Nephron (organoid): ENCODE data around the gene UPP1.

Experiments
- H3K27ac Mint-ChIP-seq, 3 experiments: 2 replicates each; pipeline ENCODE4 v1.8.0; 2020; ENCODE audit warnings: mixed read lengths in 3 of 3, mild to moderate bottlenecking in 2 of 3, moderate library complexity in 1 of 3
- H3K27me3 Mint-ChIP-seq: 2 replicates; pipeline ENCODE4 v1.8.0; 2021; ENCODE audit warnings: low read depth, mild to moderate bottlenecking, moderate library complexity, mixed read lengths
- H3K36me3 Mint-ChIP-seq: 2 replicates; pipeline ENCODE4 v1.8.0; 2020; ENCODE audit warnings: low read depth, mixed read lengths
- H3K4me1 Mint-ChIP-seq: 2 replicates; pipeline ENCODE4 v1.8.0; 2020; ENCODE audit warnings: mixed read lengths
- H3K4me3 Mint-ChIP-seq, 3 experiments: 2 replicates each; pipeline ENCODE4 v1.8.0; 2020; ENCODE audit warnings: mild to moderate bottlenecking in 3 of 3, mixed read lengths in 3 of 3, moderate library complexity in 2 of 3
- H3K9me3 Mint-ChIP-seq: 2 replicates; pipeline ENCODE4 v1.8.0; 2020; ENCODE audit warnings: mixed read lengths
- CTCF ChIP-seq, 3 experiments: fragments of 200-600 bp; sonication (generic); IDR thresholded peaks; one replicate each; pipeline ENCODE4 v1.5.0; 2021; ENCODE audit warnings: antibody characterized with exemption in 3 of 3; ENCODE audit not compliant: unreplicated experiment in 3 of 3

UPP1 gene

GRCh38 chr7:48045195-48045765, 43.8 kb upstream of the UPP1 start:
- Mint-ChIP-seq H3K36me3 (no peaks in the 10 kb centered on the region), H3K9me3 (no peaks in the 10 kb centered on the region), H3K4me1 (no peaks in the 10 kb centered on the region), H3K27ac (no peak overlapping the region), H3K27me3 (peaks cover 18% of the 10 kb centered on the region), H3K4me3 (no peak overlapping the region)
- TF ChIP-seq CTCF (IDR thresholded peaks at IDR 0.05; ENCODE audit: unreplicated experiment in 3 of 3): no peak

- Mint-ChIP-seq H3K4me3 (no peak overlapping the region), H3K4me1 (no peaks in the 10 kb centered on the region), H3K9me3 (no peaks in the 10 kb centered on the region), H3K27me3 (peaks cover 18% of the 10 kb centered on the region), H3K27ac (no peak overlapping the region), H3K36me3 (no peaks in the 10 kb centered on the region)
- no peak for TF ChIP-seq CTCF (IDR thresholded peaks at IDR 0.05; ENCODE audit: unreplicated experiment in 3 of 3)
Observed at GRCh38 chr7:48046458-48046857, 42.6 kb upstream of the UPP1 start.

GRCh38 chr7:48048113-48048512, 41.0 kb upstream of the UPP1 start:
- Mint-ChIP-seq H3K4me3 (no peak overlapping the region), H3K27ac (no peak overlapping the region), H3K4me1 (no peaks in the 10 kb centered on the region), H3K36me3 (no peaks in the 10 kb centered on the region), H3K9me3 (no peaks in the 10 kb centered on the region), H3K27me3 (peaks cover 19% of the 10 kb centered on the region)
- TF ChIP-seq CTCF (IDR thresholded peaks at IDR 0.05; ENCODE audit: unreplicated experiment in 3 of 3): no peak

- H3K4me3 Mint-ChIP-seq: no peak overlapping the region
- H3K4me1 Mint-ChIP-seq: no peaks in the 10 kb centered on the region
- H3K27me3 Mint-ChIP-seq: peaks cover 17% of the 10 kb centered on the region
- no peak overlapping the region for H3K27ac Mint-ChIP-seq
- H3K9me3 Mint-ChIP-seq: peaks cover 2% of the 10 kb centered on the region
- H3K36me3 Mint-ChIP-seq: no peaks in the 10 kb centered on the region
- no peak for TF ChIP-seq CTCF (IDR thresholded peaks at IDR 0.05; ENCODE audit: unreplicated experiment in 3 of 3)
Observed at GRCh38 chr7:48049850-48050249, 39.2 kb upstream of the UPP1 start.

GRCh38 chr7:48052748-48053147, 36.3 kb upstream of the UPP1 start:
- Mint-ChIP-seq H3K27ac (no peak overlapping the region), H3K9me3 (peaks cover 10% of the 10 kb centered on the region), H3K4me1 (no peaks in the 10 kb centered on the region), H3K4me3 (no peak overlapping the region), H3K36me3 (no peaks in the 10 kb centered on the region), H3K27me3 (peaks cover 4% of the 10 kb centered on the region)
- no peak for TF ChIP-seq CTCF (IDR thresholded peaks at IDR 0.05; ENCODE audit: unreplicated experiment in 3 of 3)

GRCh38 chr7:48053736-48054135, 35.3 kb upstream of the UPP1 start:
- no peak for TF ChIP-seq CTCF (IDR thresholded peaks at IDR 0.05; ENCODE audit: unreplicated experiment in 3 of 3)
- peaks cover 13% of the 10 kb centered on the region for H3K9me3 Mint-ChIP-seq
- H3K36me3 Mint-ChIP-seq: no peaks in the 10 kb centered on the region
- H3K4me1 Mint-ChIP-seq: no peaks in the 10 kb centered on the region
- H3K4me3 Mint-ChIP-seq: no peak overlapping the region
- H3K27me3 Mint-ChIP-seq: peaks cover 4% of the 10 kb centered on the region
- H3K27ac Mint-ChIP-seq: no peak overlapping the region
